HepG2 (cell line): ENCODE results near the gene RIPK1. TPM values are rescaled to one million over a fixed set of nuclear protein-coding genes. Genes with fewer than 3 reads are reported as not detected.

Source experiments
- AHDC1 ChIP-seq: sonication (generic); formaldehyde crosslinking; IDR thresholded peaks from 2 replicates; pipeline ENCODE4 v1.5.1; 2020; ENCODE audit warnings: mild to moderate bottlenecking, missing genetic modification reagents, borderline replicate concordance
- AHR ChIP-seq: IDR thresholded peaks from 2 replicates; pipeline ENCODE4 v1.6.1; 2018; ENCODE audit warnings: missing genetic modification reagents, missing compliant biosample characterization
- CSRNP2 ChIP-seq: sonication (generic); formaldehyde crosslinking; conservative IDR thresholded peaks from 2 replicates; pipeline ENCODE4 v1.8.0; 2022; ENCODE audit warnings: low read depth, missing genetic modification reagents
- DMAP1 ChIP-seq: IDR thresholded peaks from 2 replicates; pipeline ENCODE4 v1.6.1; 2016
- FOXP4 ChIP-seq: sonication (generic); formaldehyde crosslinking; IDR thresholded peaks from 2 replicates; pipeline ENCODE4 v1.4.0; 2020; ENCODE audit warnings: missing genetic modification reagents
- HOXA7 ChIP-seq: sonication (generic); formaldehyde crosslinking; IDR thresholded peaks from 2 replicates; pipeline ENCODE4 v1.8.1; 2022; ENCODE audit warnings: mild to moderate bottlenecking, missing genetic modification reagents, moderate library complexity
- KMT2A ChIP-seq: sonication (generic); formaldehyde crosslinking; IDR thresholded peaks from 2 replicates; pipeline ENCODE4 v1.4.0; 2020; ENCODE audit warnings: missing genetic modification reagents
- NCOA1 ChIP-seq: sonication (generic); formaldehyde crosslinking; IDR thresholded peaks from 2 replicates; pipeline ENCODE4 v1.9.0; 2021; ENCODE audit warnings: missing genetic modification reagents
- NFIC ChIP-seq: IDR thresholded peaks from 2 replicates; pipeline ENCODE4 v1.6.1; 2012; ENCODE audit warnings: mild to moderate bottlenecking, low read length, inconsistent platforms
- NFKB2 ChIP-seq: sonication (generic); formaldehyde crosslinking; IDR thresholded peaks from 2 replicates; pipeline ENCODE4 v1.4.0; 2020; ENCODE audit warnings: missing genetic modification reagents, borderline replicate concordance
- TMF1 ChIP-seq: sonication (generic); formaldehyde crosslinking; IDR thresholded peaks from 2 replicates; pipeline ENCODE4 v1.8.1; 2022; ENCODE audit warnings: low read depth, missing genetic modification reagents
- YEATS2 ChIP-seq: sonication (generic); formaldehyde crosslinking; IDR thresholded peaks from 2 replicates; pipeline ENCODE4 v1.4.0; 2020; ENCODE audit warnings: missing genetic modification reagents, borderline replicate concordance
- ZFX ChIP-seq: sonication (generic); formaldehyde crosslinking; IDR thresholded peaks from 2 replicates; pipeline ENCODE4 v1.4.0; 2020; ENCODE audit warnings: mild to moderate bottlenecking, low read depth, missing genetic modification reagents, moderate library complexity
- ZNF101 ChIP-seq: sonication (generic); formaldehyde crosslinking; IDR thresholded peaks from 2 replicates; pipeline ENCODE4 v1.4.0; 2020; ENCODE audit warnings: mild to moderate bottlenecking, low read depth, missing genetic modification reagents, borderline replicate concordance
- ZNF138 ChIP-seq: sonication (generic); formaldehyde crosslinking; IDR thresholded peaks from 2 replicates; pipeline ENCODE4 v1.5.0; 2020; ENCODE audit warnings: mild to moderate bottlenecking, low read depth, missing genetic modification reagents
- ZNF282 ChIP-seq: fragments of 450-650 bp; IDR thresholded peaks from 2 replicates; pipeline ENCODE4 v1.6.1; 2018; ENCODE audit not compliant: partially characterized antibody
- ZNF598 ChIP-seq: sonication (generic); formaldehyde crosslinking; IDR thresholded peaks from 2 replicates; pipeline ENCODE4 v1.5.1; 2020; ENCODE audit warnings: mild to moderate bottlenecking, missing genetic modification reagents, borderline replicate concordance
- ZNF737 ChIP-seq: sonication (generic); formaldehyde crosslinking; IDR thresholded peaks from 2 replicates; pipeline ENCODE4 v1.5.0; 2020; ENCODE audit warnings: missing genetic modification reagents, mild to moderate bottlenecking, borderline replicate concordance
- ZNF784 ChIP-seq: sonication (generic); formaldehyde crosslinking; IDR thresholded peaks from 2 replicates; pipeline ENCODE4 v1.5.1; 2020; ENCODE audit warnings: missing genetic modification reagents, mild to moderate bottlenecking, borderline replicate concordance
- polyA plus RNA-seq, 8 experiments: library from polyadenylated mRNA; depleted of rRNA in 3 of 8; stranded (reverse) in 7 of 8; unstranded in 1 of 8; fragments of >200 nt; fragmentation: Illumina TruSeq in 4 of 8; extraction: Trizol in 4 of 8; gene quantifications; 2 replicates each; pipeline versions ENCODE4 v1.2.1 to v1.2.3, GENCODE V29; 2011 to 2016; ENCODE audit warnings: low read depth in 4 of 8, missing spikeins in 1 of 8, mixed read lengths in 1 of 8; ENCODE audit not compliant: insufficient read depth in 1 of 8
- total RNA-seq, 5 experiments: library from RNA; depleted of rRNA; stranded (reverse); fragments of >200 nt; fragmentation: Illumina TruSeq; extraction: Trizol; gene quantifications; 2 replicates each; pipeline ENCODE4 v1.2.3, GENCODE V29; 2016; ENCODE audit warnings: low read depth in 1 of 5

The RIPK1 gene
- total and polyA plus RNA-seq, 2 of the 13 experiments (the other 11 are each of a cell fraction or from before 2014, with no cell fraction given) = 9.0 to 10.3 TPM

GRCh38 chr6:3139090-3139903 is 71.0 kb downstream of the RIPK1 start (continued):
- TF ChIP-seq CSRNP2 (CRISPR knock-in tag) (no peak), ZNF138 (no peak), NFKB2 (CRISPR knock-in tag) (peak; percentile 73; the same call in 1 of the 2 replicates), AHDC1 (CRISPR knock-in tag) (peak; percentile 78; the same call in 1 of the 2 replicates), ZNF101 (CRISPR knock-in tag) (no peak), HOXA7 (CRISPR knock-in tag) (no peak), ZNF784 (CRISPR knock-in tag) (peak; percentile 80; the same call in 1 of the 2 replicates), ZNF282 (no peak), ZFX (peak; percentile 67; the same call in 1 of the 2 replicates), TMF1 (CRISPR knock-in tag) (no peak), YEATS2 (CRISPR knock-in tag) (peak; percentile 78; the same call in 1 of the 2 replicates), NFIC (peak; percentile 65), AHR (CRISPR knock-in tag) (no peak), NCOA1 (CRISPR knock-in tag) (no peak), FOXP4 (CRISPR knock-in tag) (peak; percentile 95), DMAP1 (CRISPR knock-in tag) (peak; percentile 73; the same call in 1 of the 2 replicates), ZNF598 (peak; percentile 85), ZNF737 (no peak), KMT2A (CRISPR knock-in tag) (peak; percentile 70; the same call in 1 of the 2 replicates)
